Endothelial cell of umbilical vein (primary cell): Measurements from ENCODE around the gene LAIR1. TPM values are rescaled to one million over a fixed set of nuclear protein-coding genes. Genes with fewer than 3 reads are reported as not detected.

Experiments used
- BruUV-seq: library from RNA; stranded (reverse); fragments of 400-500 nt; replicated peaks from 2 replicates; lab custom pipeline; 2021; lab: Mats Ljungman, UMichigan
- CTCF ChIA-PET: fragments of 300-600, 350-600 bp; sonication (Branson Sonifier 250); formaldehyde crosslinking; loops from one replicate; lab custom pipeline; 2021; ENCODE audit warnings: antibody characterized with exemption, inconsistent platforms; lab: Charles Lee
- POLR2A ChIA-PET: fragments of 300-600, 350-600 bp; sonication (Branson Sonifier 250); formaldehyde crosslinking; loops from one replicate; lab custom pipeline; 2021; ENCODE audit warnings: antibody characterized with exemption, inconsistent platforms; lab: Charles Lee
- DNase-seq: peaks from one replicate; pipeline ENCODE4 v3.0.0-alpha.2; 2011; ENCODE audit warnings: low read depth, low spot score
- FAIRE-seq: peaks from 2 replicates; lab custom pipeline; 2011; peaks lifted over from hg19 to GRCh38; lab: Jason Lieb, UNC
- H2AFZ ChIP-seq: 2 replicates; pipeline ENCODE4 v1.6.0; 2012; ENCODE audit warnings: low read depth, low read length, control low read depth, inconsistent platforms
- H3K27ac ChIP-seq: 2 replicates; pipeline ENCODE4 v1.5.1; 2011; ENCODE audit warnings: low read depth, mild to moderate bottlenecking, control low read depth, low read length, moderate library complexity; ENCODE audit not compliant: insufficient read depth
- H3K27me3 ChIP-seq, 2 experiments: 2 replicates each; pipeline versions ENCODE4 v1.6.0 to v1.6.1; 2011; ENCODE audit warnings: low read length in 2 of 2, mixed read lengths in 1 of 2; ENCODE audit not compliant: control insufficient read depth in 2 of 2, insufficient read depth in 2 of 2
- H3K36me3 ChIP-seq, 2 experiments: 2 replicates in 1 of 2; 3 replicates in 1 of 2; pipeline ENCODE4 v1.5.1; 2011; ENCODE audit warnings: low read length in 2 of 2, mild to moderate bottlenecking in 1 of 2, moderate library complexity in 1 of 2; ENCODE audit not compliant: control insufficient read depth in 2 of 2, insufficient read depth in 2 of 2; ENCODE audit errors: extremely low read depth in 1 of 2
- H3K4me1 ChIP-seq: 3 replicates; pipeline ENCODE4 v1.5.1; 2011; ENCODE audit warnings: mild to moderate bottlenecking, low read length; ENCODE audit not compliant: control insufficient read depth, insufficient read depth; ENCODE audit errors: extremely low read depth
- H3K4me2 ChIP-seq: 2 replicates; pipeline ENCODE4 v1.6.1; 2011; ENCODE audit warnings: low read length, control low read depth, mixed read lengths; ENCODE audit not compliant: insufficient read depth
- H3K4me3 ChIP-seq, 3 experiments: fragments of 200-600 bp in 1 of 3; sonication (generic), shearing (Covaris generic) in 1 of 3; replicated peaks in 1 of 3; 2 replicates each; pipeline ENCODE4 v1.5.1; 2011 to 2016; ENCODE audit warnings: control low read depth in 3 of 3, low read length in 3 of 3, mild to moderate bottlenecking in 2 of 3, inconsistent platforms in 1 of 3, low read depth in 1 of 3, moderate library complexity in 1 of 3; ENCODE audit not compliant: insufficient read depth in 1 of 3
- H3K79me2 ChIP-seq: 2 replicates; pipeline ENCODE4 v1.6.0; 2012; ENCODE audit warnings: low read length, inconsistent platforms; ENCODE audit not compliant: control insufficient read depth, insufficient read depth
- H3K9ac ChIP-seq: replicated peaks from 2 replicates; pipeline ENCODE3; 2011; ENCODE audit warnings: low read length, control low read depth; ENCODE audit not compliant: insufficient read depth; ENCODE audit errors: extremely low read depth
- H3K9me1 ChIP-seq: replicated peaks from 3 replicates; pipeline ENCODE4 v1.6.0; 2011; ENCODE audit warnings: mild to moderate bottlenecking, low read length; ENCODE audit not compliant: control insufficient read depth, insufficient read depth; ENCODE audit errors: extremely low read depth
- H3K9me3 ChIP-seq: replicated peaks from 2 replicates; pipeline ENCODE4 v1.5.1; 2012; ENCODE audit warnings: low read length, inconsistent platforms; ENCODE audit not compliant: control insufficient read depth, insufficient read depth
- H4K20me1 ChIP-seq: replicated peaks from 2 replicates; pipeline ENCODE3; 2011; ENCODE audit warnings: mild to moderate bottlenecking, low read length; ENCODE audit not compliant: control insufficient read depth, insufficient read depth; ENCODE audit errors: extremely low read depth
- EZH2 ChIP-seq: IDR thresholded peaks from 2 replicates; pipeline ENCODE4 v1.6.1; 2012; ENCODE audit warnings: borderline replicate concordance, low read depth, mild to moderate bottlenecking, moderate library complexity, low read length, inconsistent platforms; ENCODE audit not compliant: severe bottlenecking
- FOS ChIP-seq: IDR thresholded peaks from 2 replicates; pipeline ENCODE4 v1.6.1; 2011; ENCODE audit warnings: mild to moderate bottlenecking, low read length, moderate library complexity, borderline replicate concordance; ENCODE audit not compliant: insufficient read depth
- GATA2 ChIP-seq: IDR thresholded peaks from 2 replicates; pipeline ENCODE4 v1.7.0; 2011; ENCODE audit warnings: low read depth, mild to moderate bottlenecking, moderate library complexity, mixed read lengths, low read length; ENCODE audit not compliant: insufficient read length, insufficient read depth
- JUN ChIP-seq: IDR thresholded peaks from 2 replicates; pipeline ENCODE4 v1.6.1; 2011; ENCODE audit warnings: borderline replicate concordance, low read depth; ENCODE audit not compliant: insufficient read length, insufficient read depth
- MAX ChIP-seq: IDR thresholded peaks from 2 replicates; pipeline ENCODE4 v1.6.1; 2011; ENCODE audit not compliant: insufficient read depth, insufficient read length
- MYC ChIP-seq: IDR thresholded peaks from one replicate; pipeline ENCODE4 v1.6.1; 2011; ENCODE audit warnings: mild to moderate bottlenecking, low read depth, low read length
- POLR2A ChIP-seq: IDR thresholded peaks from 2 replicates; pipeline ENCODE4 v1.6.1; 2012; ENCODE audit warnings: low read depth, mild to moderate bottlenecking, control low read depth, low read length
- POLR2AphosphoS5 ChIP-seq: IDR thresholded peaks from 2 replicates; pipeline ENCODE4 v1.6.1; 2012; ENCODE audit warnings: low read depth, mild to moderate bottlenecking, control low read depth, low read length, moderate library complexity; ENCODE audit not compliant: insufficient read depth
- dilution Hi-C: fragments of 300-500 bp; cut with MboI; formaldehyde crosslinking; loops from one replicate; pipeline ENCODE4 v1.15.0; 2019; ENCODE audit warnings: low sequenced_read_pairs; ENCODE audit not compliant: extremely low pct_ligation_motif_present
- intact Hi-C: fragments of 100-400 bp; cut with micrococcal nuclease; formaldehyde crosslinking; loops from one replicate; pipeline ENCODE4 v1.10.0; 2022
- polyA plus RNA-seq, 4 experiments: library from polyadenylated mRNA; depleted of rRNA in 3 of 4; stranded (reverse) in 3 of 4; unstranded in 1 of 4; fragments of >200 nt; gene quantifications; 2 replicates each; pipeline versions ENCODE4 v1.2.1 to v1.2.3, GENCODE V29; 2011 to 2012; ENCODE audit warnings: missing spikeins in 1 of 4
- total RNA-seq: library from RNA; stranded (reverse); gene quantifications from 2 replicates; pipeline ENCODE4 v1.2.3, GENCODE V29; 2021
- TF ChIP-seq, protein P1 (sequence below), 2 donors: IDR thresholded peaks; 1 replicate in 1 of 2; 2 replicates in 1 of 2; pipeline ENCODE4 v1.5.1; 2011; ENCODE audit warnings: low read length in 2 of 2, mild to moderate bottlenecking in 2 of 2, moderate library complexity in 2 of 2, control low read depth in 1 of 2, inconsistent platforms in 1 of 2, low read depth in 1 of 2; ENCODE audit not compliant: insufficient read depth in 1 of 2; ENCODE audit errors: extremely low read depth in 1 of 2

The LAIR1 gene
- total and polyA plus RNA-seq, 2 donors (not counting 3 experiments of a cell fraction or from before 2014, with no cell fraction given) = not detected

DNA sequence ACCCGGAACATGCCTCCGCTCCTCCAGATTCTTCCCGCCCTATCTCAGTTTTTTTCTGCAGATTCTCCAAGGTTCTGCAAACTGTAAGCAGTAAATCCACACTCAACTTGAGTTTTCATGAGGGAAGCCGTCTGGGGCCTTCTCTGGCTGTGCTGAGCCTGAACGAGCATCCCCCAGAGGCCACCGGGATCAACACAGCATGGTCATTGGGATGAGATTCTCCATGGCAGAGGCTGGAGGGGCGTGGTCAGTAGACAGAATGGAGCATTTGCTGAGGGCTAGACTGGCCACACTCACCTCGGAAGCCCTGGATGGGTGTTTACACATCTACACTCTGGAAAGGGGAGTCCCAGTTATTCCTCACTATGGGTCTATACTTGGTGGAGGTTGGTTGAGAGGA is 23.4 kb downstream of the LAIR1 start:
- dilution Hi-C loops = no loop called here
- Histone ChIP-seq H3K4me1 (no peaks in the 10 kb centered on the region), H3K9ac (no peak overlapping the region), H3K9me1 (no peaks in the 10 kb centered on the region), H3K4me3 (no peak overlapping the region), H3K4me2 (no peak overlapping the region), H3K27ac (no peak overlapping the region), H3K79me2 (no peaks in the 10 kb centered on the region), H3K9me3 (no peaks in the 10 kb centered on the region), H2AFZ (no peak overlapping the region), H3K27me3 (no peaks in the 10 kb centered on the region), H4K20me1 (no peaks in the 10 kb centered on the region), H3K36me3 (no peaks in the 10 kb centered on the region)
- intact Hi-C loops = no loop called here
- FAIRE-seq (no peak), DNase-seq (no peak)
- ChIA-PET POLR2A (no interaction called here), CTCF (no interaction called here)
- BruUV-seq = no TSS peak
- TF ChIP-seq FOS (no peak), POLR2A (no peak), POLR2AphosphoS5 (no peak), GATA2 (no peak), EZH2 (no peak), JUN (no peak), MYC (no peak), MAX (no peak)
- TF ChIP-seq, protein P1, sequence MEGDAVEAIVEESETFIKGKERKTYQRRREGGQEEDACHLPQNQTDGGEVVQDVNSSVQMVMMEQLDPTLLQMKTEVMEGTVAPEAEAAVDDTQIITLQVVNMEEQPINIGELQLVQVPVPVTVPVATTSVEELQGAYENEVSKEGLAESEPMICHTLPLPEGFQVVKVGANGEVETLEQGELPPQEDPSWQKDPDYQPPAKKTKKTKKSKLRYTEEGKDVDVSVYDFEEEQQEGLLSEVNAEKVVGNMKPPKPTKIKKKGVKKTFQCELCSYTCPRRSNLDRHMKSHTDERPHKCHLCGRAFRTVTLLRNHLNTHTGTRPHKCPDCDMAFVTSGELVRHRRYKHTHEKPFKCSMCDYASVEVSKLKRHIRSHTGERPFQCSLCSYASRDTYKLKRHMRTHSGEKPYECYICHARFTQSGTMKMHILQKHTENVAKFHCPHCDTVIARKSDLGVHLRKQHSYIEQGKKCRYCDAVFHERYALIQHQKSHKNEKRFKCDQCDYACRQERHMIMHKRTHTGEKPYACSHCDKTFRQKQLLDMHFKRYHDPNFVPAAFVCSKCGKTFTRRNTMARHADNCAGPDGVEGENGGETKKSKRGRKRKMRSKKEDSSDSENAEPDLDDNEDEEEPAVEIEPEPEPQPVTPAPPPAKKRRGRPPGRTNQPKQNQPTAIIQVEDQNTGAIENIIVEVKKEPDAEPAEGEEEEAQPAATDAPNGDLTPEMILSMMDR (IDR thresholded peaks at IDR 0.05; ENCODE audit: extremely low read depth in 1 of 2, insufficient read depth in 1 of 2, low read depth in 1 of 2, low read length in 2 of 2) = no peak
